Subcutaneous abdominal adipose tissue (tissue), 5 donors: ENCODE data around the gene PIM2.

Experiments
- H3K27ac ChIP-seq: one replicate; pipeline ENCODE4 v1.7.0; 2013; ENCODE audit warnings: low read depth, mild to moderate bottlenecking, inconsistent platforms, low read length, moderate library complexity
- H3K27me3 ChIP-seq, 5 donors: one replicate each; pipeline ENCODE4 v1.7.0; 2013; ENCODE audit warnings: low read length in 5 of 5, inconsistent platforms in 1 of 5; ENCODE audit not compliant: control insufficient read depth in 5 of 5, insufficient read depth in 4 of 5
- H3K36me3 ChIP-seq, 5 donors: one replicate each; pipeline ENCODE4 v1.7.0; 2013; ENCODE audit warnings: low read length in 5 of 5; ENCODE audit not compliant: control insufficient read depth in 5 of 5, insufficient read depth in 5 of 5
- H3K4me1 ChIP-seq, 5 donors: one replicate each; pipeline ENCODE4 v1.7.0; 2013; ENCODE audit warnings: low read length in 5 of 5, mild to moderate bottlenecking in 3 of 5, moderate library complexity in 1 of 5; ENCODE audit not compliant: control insufficient read depth in 5 of 5, insufficient read depth in 5 of 5
- H3K4me3 ChIP-seq, 5 donors: one replicate each; pipeline ENCODE4 v1.7.0; 2013; ENCODE audit warnings: low read length in 5 of 5, low read depth in 1 of 5
- H3K9ac ChIP-seq, 5 donors: one replicate each; pipeline ENCODE4 v1.7.0; 2013; ENCODE audit warnings: low read length in 5 of 5, mild to moderate bottlenecking in 4 of 5, moderate library complexity in 3 of 5
- H3K9me3 ChIP-seq, 5 donors: one replicate each; pipeline ENCODE4 v1.7.0; 2013; ENCODE audit warnings: low read length in 5 of 5; ENCODE audit not compliant: control insufficient read depth in 5 of 5
- donor health status: healthy.
- donor health status: healthy.
- donor health status: healthy.
- donor health status: healthy.
- donor health status: healthy.

PIM2 gene

DNA sequence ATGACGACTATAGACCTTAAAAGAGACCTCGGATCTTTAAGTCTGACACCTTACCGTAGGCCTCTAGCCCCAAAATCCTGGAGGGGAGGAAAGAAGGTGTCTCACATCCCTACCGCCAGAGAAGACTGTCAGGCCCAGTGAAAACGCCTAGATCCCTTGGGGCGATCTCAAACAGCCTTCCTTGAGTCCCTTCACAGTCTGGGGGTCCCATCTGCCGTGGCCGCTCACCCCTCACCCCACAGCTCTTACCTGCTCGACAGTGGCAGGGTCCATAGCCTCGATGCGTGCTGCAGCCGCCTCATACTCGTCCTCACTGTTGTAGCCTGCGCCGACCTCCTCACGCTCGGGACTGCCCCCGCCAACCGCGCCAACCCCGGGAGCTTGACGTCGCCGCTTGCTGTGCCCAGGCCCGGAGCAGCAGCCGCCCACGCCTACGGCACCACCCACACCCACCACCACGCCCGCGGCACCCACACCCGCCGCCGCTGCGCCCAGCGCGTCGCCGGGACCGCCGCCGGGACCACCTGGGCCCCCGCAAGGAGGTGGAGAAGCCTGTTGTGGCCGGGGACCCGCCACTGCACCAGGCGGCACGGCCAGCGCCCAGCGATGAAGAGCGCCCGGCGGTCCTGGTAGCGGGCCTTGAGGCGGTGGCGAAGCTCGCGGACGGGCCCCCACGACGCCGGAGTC is 38.0 kb upstream of the PIM2 start:
- Histone ChIP-seq H3K9me3 (no peaks in the 10 kb centered on the region), H3K9ac (peak overlapping the region; percentile 52 to 91 (median 80)), H3K4me3 (peak overlapping the region; percentile 73 to 77 (median 76)), H3K36me3 (peaks cover 0 to 9% (median 2%) of the 10 kb centered on the region in 5 donors), H3K27me3 (peaks cover 0 to 9% (median 5%) of the 10 kb centered on the region in 5 donors), H3K4me1 (peaks cover 5 to 53% (median 42%) of the 10 kb centered on the region in 5 donors), H3K27ac (peak overlapping the region; percentile 62)

DNA sequence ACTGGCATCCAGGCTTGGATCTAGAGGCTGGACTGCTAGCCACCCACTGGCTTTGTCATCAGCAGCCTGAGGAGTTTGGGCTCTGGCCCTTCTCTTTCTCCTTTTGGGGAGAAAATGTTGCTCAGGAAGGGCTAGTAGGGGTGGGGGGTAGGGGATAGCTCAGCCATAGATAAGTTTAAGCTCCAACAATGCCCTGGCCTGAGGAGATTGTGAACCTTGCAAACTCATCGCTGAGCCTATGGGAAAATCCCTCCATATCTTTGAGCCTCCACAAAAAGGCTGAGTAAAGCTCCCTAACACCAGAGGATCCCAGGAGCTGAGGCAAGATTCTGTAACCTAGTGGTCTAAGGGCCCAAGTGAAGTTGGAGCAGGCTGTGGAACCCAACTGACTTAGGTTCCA is 29.8 kb upstream of the PIM2 start:
- H3K9me3 ChIP-seq, result no peaks in the 10 kb centered on the region
- H3K27me3 ChIP-seq, result peaks cover 0 to 2% (median 0%) of the 10 kb centered on the region in 5 donors
- H3K9ac ChIP-seq, result no peak overlapping the region

DNA sequence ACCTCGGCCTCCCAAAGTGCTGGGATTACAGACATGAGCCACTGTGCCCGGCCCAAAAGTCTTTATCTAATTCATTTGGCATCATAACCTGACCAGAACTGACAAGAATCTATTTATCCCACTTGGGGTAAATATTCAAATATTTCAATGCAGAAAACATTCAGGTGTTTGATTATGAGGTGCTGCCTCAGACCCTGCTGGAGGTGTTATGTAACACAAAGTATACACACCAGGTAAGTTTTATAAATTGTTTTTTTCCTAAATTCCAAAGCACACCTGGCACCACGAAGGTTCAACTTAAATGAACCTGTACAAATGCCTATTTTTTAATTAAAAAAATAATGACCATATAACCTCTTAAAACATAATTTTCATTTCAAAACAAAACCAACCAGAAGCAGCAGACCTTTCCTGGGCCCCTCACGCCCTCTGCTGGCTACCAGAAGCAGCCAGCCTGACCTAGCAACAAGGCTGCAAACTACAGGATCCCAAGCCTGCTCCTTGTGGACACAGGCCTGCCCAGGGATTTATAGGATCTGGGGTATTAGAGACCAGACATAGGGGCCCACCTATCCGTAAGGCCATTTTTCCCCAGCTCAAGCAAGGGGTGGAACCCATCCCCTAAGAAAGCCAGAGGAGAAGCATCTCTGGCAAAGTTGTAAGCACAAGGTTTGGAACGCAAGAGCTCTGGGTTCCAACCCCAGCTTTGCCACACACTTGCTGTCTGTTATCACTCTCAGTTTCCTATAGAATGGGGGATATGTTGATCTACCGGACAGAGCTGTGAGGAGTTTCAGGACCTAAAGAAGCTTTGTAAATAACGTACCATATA is 26.9 kb upstream of the PIM2 start:
- no peak overlapping the region for H3K9ac ChIP-seq
- H3K36me3 ChIP-seq, result peaks cover 0 to 16% (median 6%) of the 10 kb centered on the region in 5 donors
- H3K27me3 ChIP-seq, result peaks cover 0 to 4% (median 2%) of the 10 kb centered on the region in 5 donors
- no peak overlapping the region for H3K4me3 ChIP-seq
- H3K4me1 ChIP-seq, result peaks cover 0 to 9% (median 0%) of the 10 kb centered on the region in 5 donors
- no peaks in the 10 kb centered on the region for H3K9me3 ChIP-seq
- no peak overlapping the region for H3K27ac ChIP-seq

More for the DNA sequence above, 29.8 kb upstream of the PIM2 start:
- Histone ChIP-seq H3K4me1 (peaks cover 0 to 15% (median 10%) of the 10 kb centered on the region in 5 donors), H3K27ac (no peak overlapping the region), H3K36me3 (peaks cover 0 to 6% (median 0%) of the 10 kb centered on the region in 5 donors), H3K4me3 (no peak overlapping the region)

DNA sequence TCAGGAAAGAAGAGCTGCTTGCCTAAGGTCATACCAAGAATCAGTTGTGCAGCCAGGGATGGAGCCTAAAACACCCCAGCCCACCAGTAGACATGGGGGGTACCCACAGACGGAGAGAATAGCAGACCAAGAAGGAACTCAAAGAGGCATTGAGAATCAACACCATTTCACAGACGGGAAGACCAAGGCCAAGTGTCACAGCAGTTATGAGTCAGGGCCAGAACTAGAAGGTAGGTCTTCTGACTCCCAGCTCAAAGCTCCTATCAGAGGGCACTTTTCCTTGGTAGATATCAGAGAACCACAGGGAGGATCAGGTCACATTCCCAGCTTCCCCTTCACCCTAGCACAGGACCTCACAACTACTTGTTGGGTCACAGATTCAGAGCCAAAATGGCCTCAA is 24.1 kb upstream of the PIM2 start:
- Histone ChIP-seq H3K4me3 (no peak overlapping the region), H3K9me3 (no peaks in the 10 kb centered on the region), H3K36me3 (peaks cover 0 to 19% (median 11%) of the 10 kb centered on the region in 5 donors), H3K4me1 (peaks cover 0 to 22% (median 2%) of the 10 kb centered on the region in 5 donors), H3K27me3 (peaks cover 0 to 11% (median 6%) of the 10 kb centered on the region in 5 donors), H3K27ac (no peak overlapping the region), H3K9ac (no peak overlapping the region)

DNA sequence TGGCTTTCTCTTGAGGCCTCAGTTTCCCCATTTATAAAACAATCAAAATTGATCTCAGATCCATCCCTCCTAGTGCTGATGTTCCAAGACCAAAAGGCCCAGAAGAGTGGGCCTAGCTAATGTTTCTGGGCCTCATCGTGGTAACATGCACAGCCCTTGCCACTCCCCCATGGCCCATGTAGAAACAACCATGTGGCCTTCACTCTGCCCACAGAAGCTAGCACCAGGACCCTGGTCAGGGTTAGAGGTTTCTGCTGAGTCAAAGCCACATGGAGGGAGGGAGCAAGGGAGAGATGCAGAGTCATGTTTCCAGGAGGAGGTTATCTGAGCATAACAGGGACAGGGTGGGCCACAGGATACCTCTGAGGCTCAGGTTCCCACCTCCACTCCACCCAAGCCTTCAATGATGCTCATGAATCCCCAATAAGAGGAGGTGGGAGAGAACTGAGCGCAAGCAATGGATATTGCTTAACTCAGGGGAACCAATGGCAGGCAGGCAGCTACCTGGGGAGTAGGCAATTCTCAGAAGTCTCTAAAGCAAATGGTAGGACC is 21.7 kb upstream of the PIM2 start:
- Histone ChIP-seq H3K9me3 (no peaks in the 10 kb centered on the region), H3K4me1 (peaks cover 0 to 39% (median 2%) of the 10 kb centered on the region in 5 donors), H3K9ac (peak overlapping the region in 1 of 5 donors; percentile 16), H3K27me3 (peaks cover 0 to 11% (median 6%) of the 10 kb centered on the region in 5 donors), H3K36me3 (peaks cover 0 to 19% (median 13%) of the 10 kb centered on the region in 5 donors), H3K27ac (no peak overlapping the region), H3K4me3 (no peak overlapping the region)

DNA sequence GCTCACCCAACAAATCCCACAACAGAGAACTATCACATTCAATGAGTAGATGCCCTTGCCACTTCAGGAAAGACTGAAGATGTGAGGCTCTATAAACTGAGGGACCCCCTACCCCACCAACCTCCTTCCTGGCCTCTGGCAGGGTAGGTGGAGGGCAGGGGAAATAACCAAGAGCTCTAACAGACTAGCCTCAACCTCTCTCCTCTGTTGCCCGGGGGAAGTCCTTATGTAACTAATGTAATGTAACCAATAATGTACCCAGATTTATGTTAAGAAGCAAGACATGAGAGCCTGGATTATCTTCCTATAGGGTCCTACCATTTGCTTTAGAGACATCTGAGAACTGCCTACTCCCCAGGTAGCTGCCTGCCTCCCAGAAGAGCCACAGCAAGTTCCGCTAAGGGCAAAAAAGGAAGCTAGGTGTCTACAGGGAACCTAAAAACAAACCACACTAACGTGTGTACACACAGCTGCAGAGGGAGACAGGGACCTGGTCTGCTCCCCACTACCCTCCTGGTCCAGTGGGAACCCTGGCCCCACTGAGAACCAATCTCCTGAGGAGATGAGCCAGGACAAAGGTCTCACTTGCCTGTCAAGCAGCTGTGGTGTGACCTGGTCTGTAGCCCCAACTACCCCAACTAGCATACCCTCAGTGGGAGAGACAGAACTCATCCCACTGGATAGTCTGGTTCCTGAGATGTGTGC is 20.9 kb upstream of the PIM2 start:
- Histone ChIP-seq H3K9ac (peak overlapping the region in 1 of 5 donors; percentile 31), H3K36me3 (peaks cover 0 to 21% (median 17%) of the 10 kb centered on the region in 5 donors), H3K4me1 (peaks cover 0 to 39% (median 2%) of the 10 kb centered on the region in 5 donors), H3K27me3 (peaks cover 0 to 13% (median 6%) of the 10 kb centered on the region in 5 donors), H3K9me3 (no peaks in the 10 kb centered on the region), H3K4me3 (no peak overlapping the region), H3K27ac (no peak overlapping the region)

DNA sequence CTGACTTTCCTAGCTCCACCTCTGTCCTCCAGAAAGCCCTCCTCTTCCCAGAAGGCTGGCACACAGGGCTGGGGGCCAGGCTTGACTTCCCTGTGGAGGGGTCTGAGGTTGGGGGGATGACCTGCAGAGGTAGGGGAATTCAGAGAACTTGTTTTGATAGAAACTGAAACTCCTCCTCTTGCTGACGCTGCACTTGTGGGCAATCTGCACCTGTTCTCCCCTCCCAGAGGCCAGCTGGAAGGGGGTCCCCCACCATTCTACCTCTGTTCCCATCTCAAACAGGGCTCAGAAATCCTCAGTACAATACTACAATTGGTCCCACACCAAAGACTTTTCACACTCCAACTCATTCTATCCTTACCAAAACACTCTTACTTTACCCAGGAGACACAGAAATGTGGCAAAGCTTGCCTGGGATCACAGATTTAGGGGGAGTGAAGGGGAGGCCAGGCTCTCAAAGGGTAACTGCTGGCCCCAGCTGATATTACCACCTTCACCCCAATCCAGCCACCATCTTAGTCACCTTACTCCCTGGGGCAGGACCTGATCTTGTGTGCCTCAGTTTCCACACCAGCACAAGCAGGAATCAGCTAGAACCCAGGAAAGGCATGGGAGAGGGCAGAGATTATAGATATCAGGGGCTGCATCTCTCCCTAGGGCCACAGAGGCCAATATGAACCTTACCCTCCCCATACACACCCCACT is 20.0 kb upstream of the PIM2 start:
- H3K27ac ChIP-seq, result no peak overlapping the region
- peaks cover 0 to 39% (median 2%) of the 10 kb centered on the region in 5 donors for H3K4me1 ChIP-seq
- peaks cover 0 to 4% (median 3%) of the 10 kb centered on the region in 5 donors for H3K9me3 ChIP-seq
- H3K9ac ChIP-seq, result no peak overlapping the region
- peaks cover 0 to 13% (median 6%) of the 10 kb centered on the region in 5 donors for H3K27me3 ChIP-seq
- H3K4me3 ChIP-seq, result no peak overlapping the region
- H3K36me3 ChIP-seq, result peaks cover 0 to 26% (median 24%) of the 10 kb centered on the region in 5 donors

DNA sequence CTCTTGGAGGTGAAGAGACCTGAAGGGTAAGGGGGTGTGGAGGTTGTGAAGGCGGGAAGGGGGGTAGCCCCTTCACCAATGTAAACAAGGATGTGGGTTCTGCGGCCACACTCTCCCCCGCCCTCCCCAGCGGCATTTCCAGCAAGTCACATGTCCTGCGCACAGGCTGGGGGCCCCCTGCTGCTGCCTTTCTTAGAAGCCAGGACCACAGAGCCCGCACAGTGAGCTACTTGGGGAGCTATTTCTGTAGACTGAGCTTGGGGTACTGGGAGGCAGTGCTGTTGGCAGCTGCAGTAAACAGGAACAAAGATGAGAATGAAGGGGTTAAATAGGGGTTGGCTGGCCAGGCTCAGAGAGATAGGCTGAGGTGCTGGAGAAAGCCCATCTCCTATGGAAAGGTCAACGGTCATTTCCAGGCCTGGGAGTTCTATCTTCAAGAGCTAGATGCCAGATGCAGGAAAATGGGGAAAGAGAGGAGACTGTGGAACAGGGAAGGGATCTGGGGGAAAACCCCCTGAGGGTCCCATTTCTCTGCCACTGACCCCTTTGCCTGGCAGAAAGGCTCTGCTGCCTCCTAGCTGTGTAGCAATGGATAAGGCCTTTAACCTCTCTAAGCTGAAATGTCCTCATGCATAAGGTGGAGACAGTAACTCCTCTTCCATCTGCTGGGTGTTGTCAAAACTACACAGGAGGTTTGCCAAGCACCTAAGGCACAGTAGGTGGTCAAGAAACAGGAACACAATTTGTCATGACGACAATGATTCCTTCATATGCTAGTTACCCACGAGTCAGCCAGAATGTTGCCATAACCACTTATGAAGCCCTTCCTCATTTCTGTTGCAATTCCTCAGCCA is 18.5 kb upstream of the PIM2 start:
- H3K9ac ChIP-seq, result no peak overlapping the region
- H3K27ac ChIP-seq, result no peak overlapping the region
- peaks cover 0 to 39% (median 2%) of the 10 kb centered on the region in 5 donors for H3K4me1 ChIP-seq
- peaks cover 0 to 10% (median 5%) of the 10 kb centered on the region in 5 donors for H3K9me3 ChIP-seq
- H3K36me3 ChIP-seq, result peaks cover 0 to 29% (median 24%) of the 10 kb centered on the region in 5 donors
- no peak overlapping the region for H3K4me3 ChIP-seq
- peaks cover 0 to 11% (median 6%) of the 10 kb centered on the region in 5 donors for H3K27me3 ChIP-seq
